Stimulated activated CD4-positive, alpha-beta T cell treated with anti-CD3 and anti-CD28 coated beads, Interleukin-12 subunit alpha, Interleukin-12 subunit beta, amount 100 ng/mL, for 24 hours (primary cell): ENCODE data around the gene ACACA.

Experiments
- DNase-seq, 2 experiments: peaks; one replicate each; pipeline ENCODE4 v3.0.0-alpha.2; 2020; ENCODE audit warnings: low read depth in 2 of 2

The ACACA gene

DNA sequence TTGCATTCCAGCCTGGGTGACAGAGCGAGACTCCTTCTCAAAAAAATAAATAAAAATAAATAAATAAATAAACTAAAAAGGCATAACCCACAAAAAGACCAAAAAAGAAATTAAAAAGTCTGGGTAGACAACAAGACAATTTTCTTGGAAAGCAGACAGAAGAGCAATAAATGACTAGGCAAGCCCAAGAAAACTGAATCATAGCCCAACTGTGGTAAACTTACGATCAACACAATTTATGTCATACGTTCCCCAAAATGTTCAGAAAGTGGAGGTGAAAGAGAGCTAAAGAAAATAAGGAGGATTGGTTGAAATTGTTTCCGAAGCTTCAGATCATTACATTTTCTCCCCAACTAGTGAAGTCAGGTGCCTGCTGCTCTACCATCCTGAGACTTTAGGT is 62.1 kb downstream of the ACACA start:
- no peak for DNase-seq

DNA sequence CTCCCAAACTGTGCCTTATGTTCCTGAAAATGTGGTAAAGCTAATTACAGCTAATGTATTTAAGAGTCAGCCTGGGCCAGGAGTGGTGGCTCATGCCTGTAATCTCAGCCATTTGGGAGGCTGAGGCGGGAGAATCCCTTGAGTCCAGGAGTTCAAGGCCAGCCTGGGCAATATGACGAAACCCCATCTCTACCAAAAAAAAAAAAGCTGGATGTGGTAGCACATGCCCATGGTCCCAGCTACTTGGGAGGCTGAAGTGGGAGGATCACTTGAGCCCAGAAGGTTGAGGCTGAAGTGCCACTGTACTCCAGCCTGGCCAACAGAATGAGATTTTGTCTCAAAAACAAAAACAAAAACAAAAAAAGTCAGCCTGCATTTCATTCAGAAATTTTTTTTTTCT is 64.0 kb downstream of the ACACA start:
- DNase-seq, result no peak

DNA sequence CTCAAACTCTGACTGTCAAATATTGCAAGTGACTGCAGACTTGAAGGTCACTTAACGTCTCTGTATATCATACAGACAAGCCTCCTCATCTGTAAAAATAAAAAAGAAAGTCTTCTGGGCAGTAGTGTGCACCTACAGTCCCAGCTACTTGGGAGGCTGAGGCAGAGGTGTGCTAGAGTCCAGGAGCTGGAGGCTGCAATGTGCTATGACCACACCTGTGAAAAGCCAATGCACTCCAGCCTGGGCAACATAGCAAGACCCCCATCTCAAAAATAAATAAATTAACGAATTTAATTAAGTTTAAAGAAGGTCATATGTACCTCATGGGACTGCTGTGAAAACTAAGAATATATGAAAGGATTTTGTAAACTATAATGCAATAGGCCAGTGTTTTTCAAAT is 65.8 kb downstream of the ACACA start:
- DNase-seq, result no peak

DNA sequence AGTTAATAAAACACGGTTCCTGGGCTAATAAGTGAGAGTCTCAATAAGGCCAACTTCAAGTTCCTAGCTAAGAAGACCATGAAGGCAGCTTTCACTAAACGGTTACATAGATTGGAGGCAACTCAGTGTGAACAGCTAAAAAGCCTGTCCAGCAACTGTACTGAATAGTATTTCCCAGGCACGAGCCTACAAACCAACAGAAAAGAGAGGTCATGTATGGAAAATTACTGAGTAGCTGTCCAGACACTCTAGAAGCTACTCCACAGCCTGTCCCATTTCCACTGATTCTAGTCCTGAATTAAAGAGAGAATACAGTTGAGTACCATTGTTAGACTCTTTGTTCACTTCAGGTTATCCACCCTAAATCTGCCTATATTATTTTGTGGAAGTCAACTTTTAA is 67.3 kb downstream of the ACACA start:
- DNase-seq, result no peak

DNA sequence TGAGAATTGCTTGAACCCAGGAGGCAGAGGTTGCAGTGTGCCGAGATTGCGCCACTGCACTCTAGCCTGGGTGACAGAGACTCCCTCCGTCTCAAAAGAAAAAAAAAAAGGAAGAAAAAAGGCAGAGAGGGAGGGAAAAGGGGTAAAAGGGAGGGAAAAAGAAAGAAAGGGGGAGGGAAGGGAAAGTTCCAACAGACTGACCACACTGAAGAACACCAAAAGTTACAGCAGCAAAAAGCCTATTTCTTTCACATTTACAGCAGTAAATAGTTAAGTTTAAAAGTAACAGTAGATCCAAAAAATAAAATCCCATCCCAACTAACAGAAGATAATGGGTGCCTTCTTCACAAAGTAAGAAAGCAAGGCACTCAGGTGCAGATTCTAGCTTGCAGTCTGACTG is 67.8 kb downstream of the ACACA start:
- DNase-seq, result no peak

DNA sequence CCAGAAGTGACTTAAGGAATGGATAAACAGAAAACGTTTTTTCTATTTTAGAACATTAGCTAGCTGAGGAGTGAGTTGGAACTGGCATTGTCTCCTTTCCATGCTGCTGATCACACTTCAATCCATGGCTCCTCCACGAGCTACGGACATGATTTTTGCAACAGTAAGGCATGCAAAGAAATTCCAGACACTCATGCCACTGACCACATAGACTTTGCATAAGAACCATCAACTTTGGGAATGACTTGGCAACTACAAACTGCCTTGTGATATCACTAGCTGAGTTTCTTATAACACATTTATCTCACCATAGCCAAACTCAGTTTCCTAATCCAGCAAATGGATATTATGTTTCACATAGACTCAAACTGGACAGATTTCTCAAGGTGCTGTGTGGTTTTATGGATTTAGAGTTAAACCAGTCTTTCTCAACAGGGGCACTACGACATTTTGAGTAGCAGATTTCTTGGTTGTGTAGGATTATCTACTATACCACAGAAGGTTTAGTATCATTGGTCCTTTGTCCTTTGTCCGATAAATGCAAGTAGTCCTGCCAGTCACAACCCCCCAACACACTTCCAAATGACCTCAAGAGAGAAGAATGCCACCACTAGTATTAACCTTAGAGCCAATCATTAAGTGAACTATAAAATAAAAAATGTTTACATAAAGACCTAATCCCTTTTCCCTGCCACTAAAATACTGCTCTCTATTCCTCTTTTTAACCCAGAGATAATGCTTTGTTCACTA is 79.1 kb downstream of the ACACA start:
- no peak for DNase-seq

DNA sequence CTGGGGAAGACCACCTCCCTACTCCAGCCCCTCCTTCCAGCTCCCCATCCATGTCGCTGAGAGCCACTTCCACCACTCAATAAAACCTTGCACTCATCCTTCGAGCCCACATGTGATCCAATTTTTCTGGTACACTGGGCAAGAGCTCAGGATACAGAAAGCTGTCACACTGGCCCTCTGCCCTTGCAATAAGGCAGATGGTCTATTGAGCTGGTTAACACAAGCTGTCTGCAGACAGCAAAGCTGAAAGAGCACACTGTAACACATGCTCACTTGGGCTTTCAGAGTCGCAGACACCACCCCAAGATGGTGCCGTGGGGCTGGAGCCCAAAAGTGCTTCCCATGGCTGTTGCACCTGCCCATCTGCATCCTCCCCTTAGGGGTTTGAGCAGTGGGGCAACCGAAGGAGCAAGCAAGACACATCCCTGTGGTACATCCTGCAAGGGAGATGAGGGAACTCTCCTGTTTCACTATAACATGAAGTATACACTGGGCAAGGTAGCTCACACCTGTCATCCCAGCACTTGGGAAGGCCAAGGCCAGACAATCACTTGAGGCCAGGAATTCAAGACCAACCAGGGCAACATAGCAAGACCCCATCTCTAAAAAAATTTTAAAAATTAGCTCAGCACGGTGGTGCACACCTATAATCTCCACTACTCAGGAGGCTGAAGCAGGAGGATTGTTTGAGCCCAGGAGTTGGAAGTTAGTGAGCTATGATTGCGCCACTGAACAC is 83.6 kb downstream of the ACACA start:
- no peak for DNase-seq

DNA sequence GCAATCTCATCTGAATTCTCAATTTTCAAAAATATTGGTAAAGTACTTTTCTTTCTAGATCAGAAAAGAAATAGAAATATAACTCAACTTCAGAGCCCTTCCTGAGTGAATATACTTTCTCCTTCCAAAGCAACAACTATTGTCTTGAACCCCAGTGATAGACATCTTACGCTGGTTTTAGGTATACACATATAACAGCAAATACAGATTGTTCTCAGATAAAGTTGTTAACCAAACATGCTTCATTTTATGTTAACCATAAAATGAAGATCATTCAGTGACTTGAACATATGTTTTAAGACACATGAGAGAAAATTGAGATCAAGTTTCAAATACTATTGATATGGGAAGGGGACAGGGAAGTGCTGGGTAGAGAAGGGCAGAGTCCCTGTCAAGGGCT is 84.5 kb downstream of the ACACA start:
- DNase-seq, result no peak

DNA sequence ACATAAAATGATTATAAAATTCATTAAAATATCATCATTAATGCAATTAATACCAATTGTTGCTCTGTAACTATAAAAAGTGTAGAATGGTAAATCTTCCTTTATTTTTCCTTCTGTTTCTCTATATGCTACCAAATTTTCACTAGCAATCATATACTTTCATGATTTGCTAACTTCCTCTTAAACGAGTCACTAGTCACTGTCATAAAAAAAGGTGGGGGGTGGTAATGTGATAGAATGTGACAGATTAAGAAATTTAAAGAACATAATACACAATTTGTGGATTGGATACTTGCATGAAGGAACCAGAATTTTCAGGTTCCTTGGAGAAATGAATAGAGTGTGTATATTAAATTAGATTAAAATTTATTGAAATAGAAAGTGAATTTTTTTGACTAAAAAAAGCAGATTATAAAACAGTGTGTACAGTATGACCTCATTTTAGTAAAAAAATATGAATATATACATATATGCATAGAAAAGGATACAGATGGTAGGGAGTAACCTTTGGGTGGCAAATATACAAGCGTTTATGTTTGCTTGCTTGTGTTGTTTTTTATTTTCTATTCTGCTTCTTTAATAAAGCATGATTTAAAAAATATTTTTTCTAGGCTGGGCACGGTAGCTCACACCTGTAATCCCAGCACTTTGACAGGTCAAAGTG is 87.6 kb downstream of the ACACA start:
- no peak for DNase-seq

DNA sequence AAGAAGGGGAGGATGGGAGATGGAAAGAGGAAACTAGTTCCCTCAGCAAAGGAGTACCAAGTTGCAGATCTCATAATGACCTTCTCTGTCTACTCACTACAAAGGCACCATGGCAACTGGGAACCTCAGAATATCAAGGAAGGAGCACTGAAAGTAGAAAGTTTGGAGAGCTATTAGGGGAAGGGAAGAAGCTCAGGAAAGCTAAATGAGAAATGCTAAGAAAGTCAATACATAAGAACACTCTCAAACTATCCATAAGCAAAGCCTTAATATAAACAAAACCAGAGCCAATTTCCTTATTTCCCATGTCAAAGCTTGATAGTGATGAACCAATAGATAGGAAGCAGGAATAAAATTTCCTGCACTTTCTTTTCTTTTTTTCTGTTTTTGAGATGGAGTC is 88.8 kb downstream of the ACACA start:
- no peak for DNase-seq

DNA sequence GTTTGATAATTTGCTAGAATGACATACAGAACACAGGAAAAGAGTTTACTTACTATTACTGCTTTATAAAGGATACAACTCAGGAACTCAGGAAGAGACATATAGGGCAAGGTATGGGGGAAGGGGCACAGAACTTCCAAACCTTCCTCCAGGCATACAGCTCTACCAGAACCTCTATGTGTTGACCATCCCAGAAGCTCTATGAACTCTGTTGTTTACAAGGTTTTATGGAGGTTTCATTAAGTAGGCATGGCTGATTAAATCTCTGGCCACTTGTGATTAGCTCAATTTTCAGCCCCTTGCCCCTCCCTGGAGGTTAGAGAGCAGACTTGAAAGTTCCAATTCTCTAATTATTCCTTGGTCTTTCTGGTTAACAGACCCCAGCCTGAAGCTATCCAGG is 91.0 kb downstream of the ACACA start:
- no peak for DNase-seq

DNA sequence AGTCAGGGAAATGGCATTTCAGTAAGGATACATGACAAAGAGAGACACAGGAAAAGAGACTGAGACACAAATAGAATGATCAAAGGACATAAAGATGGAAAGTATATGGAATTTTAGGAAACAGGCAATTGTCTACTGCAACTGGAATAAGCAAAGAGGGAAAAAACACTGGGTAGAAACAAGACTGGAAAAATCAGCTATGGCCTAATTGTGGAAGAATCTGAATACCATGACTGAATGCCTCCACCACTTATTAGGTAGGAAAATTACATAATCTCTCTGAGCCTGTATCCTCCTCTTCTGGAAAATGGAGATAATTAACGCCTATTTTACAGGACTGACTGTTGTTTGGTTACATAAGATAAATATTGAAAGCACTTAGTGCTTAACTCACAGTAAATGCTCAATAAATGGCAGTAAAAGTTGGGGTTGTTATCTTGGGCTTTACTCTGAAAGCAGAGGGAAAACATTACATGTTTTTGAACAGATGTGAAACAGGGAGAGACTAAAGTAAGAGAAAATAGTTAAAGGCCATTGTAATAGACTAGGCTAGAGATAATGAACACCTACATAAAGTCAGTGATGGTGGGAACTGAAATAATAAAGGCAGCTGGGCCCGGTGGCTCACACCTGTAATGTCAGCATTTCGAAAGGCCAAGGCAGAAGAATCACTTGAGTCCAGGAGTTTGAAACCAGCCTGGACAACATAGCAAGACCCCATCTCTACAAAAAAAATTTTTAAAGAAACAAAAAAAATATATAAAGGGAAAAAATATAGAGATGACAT is 94.3 kb downstream of the ACACA start:
- DNase-seq, result no peak

DNA sequence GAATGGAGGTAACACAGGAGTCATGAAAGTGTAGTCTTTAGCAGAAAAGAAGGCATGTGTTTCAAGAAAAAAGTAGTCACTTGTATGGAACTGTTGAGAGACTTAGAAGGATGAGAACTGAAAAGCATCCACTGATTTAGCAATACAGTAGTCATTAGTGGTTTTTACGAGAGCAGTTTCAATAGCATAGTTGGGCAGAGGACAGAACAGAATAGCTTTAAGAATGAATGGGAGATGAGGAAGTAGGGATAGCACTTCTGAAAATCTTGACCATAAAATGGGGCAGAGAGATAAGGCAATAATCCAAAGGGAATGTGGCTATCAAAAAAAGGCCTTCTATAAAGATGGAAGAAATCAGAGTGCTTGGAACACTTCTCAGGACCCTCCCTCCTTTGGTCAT is 95.7 kb downstream of the ACACA start:
- no peak for DNase-seq

DNA sequence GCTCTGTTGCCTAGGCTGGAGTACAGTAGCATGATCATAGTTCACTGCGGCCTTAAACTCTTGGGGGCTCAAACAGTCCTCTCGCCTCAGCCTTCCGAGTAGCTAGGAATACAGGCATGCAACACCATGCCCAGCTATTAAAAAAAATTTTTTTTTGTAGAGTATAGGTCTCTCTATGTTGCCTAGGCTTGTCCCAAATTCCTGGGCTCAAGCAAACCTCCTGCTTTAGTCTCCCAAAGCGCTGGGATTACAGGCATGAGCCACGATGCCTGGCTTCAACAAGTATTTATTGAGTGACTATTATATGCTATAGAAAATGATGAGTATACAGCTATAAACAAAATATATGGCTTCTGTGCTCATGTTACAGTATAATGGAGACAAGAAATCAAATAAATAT is 97.6 kb downstream of the ACACA start:
- DNase-seq, result no peak

DNA sequence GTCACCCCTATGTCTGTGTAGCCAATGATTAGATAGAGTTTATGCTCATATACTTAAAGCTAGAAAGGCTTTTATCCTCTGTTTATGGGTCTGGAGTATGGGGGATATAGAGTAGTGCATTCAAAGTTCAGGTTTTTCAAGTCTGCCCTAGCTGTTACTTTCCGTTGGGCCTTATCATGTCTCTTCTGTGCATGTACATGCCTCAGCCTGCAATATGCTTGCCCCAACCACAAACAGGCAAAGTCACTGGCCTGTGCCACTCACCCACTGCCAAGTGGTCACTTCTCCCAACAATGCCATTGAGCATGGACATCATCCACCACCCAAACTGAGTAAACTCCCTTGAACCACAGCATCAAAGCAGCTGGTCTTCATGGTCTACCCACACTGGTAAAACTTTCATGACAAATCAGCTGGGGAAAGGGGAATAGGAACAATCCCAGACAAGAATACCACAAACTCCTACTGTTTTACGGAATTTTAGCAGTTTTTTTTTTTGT is 101.2 kb downstream of the ACACA start:
- no peak for DNase-seq

DNA sequence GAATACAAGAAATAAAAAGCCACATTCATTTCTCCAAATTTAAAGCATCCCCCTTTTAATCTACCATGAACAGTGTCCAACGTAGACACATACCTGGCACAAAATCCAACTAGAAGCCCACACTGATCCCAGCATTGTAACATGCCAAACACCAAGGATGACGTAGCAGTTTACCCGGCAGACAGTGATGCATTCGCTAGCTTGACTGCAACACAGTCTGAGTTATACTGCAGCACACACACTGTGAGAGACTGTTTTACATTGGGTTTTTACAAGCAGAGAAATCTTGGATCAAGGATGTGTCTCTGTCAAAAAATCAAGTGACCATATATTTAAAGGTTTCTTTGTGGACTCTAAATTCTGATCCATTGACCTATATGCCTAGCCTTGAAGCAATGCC is 105.3 kb downstream of the ACACA start:
- no peak for DNase-seq

DNA sequence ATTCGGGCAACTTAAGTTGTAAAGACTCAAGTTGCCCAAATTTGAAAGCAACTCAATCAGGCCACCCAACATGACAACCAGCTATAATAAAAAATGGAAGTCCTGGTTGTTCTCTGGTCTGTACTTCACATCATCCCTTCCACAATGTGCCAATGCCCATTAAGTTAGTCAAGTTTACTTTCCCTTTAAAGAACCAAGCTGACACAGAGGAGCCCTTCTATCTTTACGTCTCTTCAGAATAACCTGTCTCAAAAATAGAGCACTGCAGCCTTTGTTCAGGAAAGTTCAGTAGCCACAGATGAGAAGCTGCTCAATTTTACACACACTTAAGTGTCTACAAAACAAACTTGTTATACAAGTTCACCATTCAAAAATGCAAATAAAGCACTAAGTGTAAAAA is 106.0 kb downstream of the ACACA start:
- no peak for DNase-seq

DNA sequence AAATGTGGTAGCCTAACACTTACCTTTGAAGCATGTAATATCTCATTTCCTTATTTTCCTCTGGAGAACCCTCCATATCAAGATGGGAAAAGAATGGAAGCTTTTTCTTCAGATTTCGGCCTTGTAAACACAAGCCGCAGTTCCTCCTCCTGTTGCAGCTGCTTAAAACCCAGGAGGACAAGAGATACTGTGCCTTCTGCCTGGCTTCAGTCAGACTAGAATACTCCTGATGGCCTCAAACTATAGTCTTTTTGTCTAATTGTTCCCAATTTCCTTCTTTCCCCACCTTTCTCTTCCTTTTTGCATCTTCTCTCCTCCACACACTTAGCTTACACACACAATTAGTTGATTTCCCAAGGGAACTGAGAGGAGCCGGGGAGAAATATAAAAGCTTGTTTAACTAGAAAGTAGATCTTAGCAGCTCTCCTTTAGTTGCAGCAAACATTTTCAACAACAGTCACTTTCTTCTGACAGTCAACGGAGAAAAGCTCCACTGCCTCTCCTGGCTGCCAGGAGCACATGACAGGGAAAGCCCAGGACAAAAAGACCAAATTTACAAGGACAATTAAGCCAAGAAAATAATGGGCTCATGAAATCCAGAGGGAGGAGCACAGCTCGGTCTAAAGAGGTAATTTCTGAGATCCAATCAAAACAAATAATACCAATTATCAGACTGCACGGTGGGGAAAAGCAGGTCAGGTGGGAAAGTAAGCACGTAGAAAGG is 107.2 kb downstream of the ACACA start:
- no peak for DNase-seq

DNA sequence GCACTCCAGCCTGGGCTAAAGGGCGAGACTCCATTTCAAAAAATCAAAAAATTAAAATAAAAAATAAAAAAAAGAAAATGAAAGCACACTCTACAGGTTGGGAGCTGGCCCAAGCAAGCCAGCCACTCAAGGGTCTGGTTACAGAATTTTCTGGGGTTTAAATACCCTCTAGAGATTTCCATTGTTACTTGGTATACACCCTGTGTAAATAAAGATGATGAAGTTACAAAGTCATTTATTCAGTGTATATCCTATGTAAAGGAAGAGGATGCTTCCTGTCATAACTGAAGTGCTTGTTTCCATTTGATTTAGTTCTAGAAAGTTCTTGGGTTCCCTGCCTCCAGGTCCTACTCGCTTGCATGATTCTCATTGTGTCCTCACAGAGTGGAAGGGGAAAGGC is 110.7 kb downstream of the ACACA start:
- no peak for DNase-seq

DNA sequence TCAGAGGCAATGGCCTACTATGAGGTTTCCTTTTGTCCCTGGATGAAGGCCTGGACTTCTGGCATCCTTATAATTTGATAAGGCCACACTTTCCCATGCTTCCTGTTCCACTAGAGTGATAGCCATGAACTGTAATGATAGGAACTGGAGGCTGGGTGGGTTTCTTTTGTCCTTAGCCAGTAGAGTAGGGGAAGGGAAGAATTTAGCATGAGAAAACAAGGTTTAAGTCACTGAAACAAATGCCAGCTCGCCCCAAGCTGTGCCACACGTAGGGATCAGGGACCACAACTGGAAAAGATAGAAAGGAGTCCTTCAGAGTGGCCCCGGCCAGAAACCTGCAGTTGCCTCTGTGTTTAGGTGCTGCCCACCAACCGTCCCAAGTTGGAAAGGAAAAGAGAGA is 111.7 kb downstream of the ACACA start:
- no peak for DNase-seq

DNA sequence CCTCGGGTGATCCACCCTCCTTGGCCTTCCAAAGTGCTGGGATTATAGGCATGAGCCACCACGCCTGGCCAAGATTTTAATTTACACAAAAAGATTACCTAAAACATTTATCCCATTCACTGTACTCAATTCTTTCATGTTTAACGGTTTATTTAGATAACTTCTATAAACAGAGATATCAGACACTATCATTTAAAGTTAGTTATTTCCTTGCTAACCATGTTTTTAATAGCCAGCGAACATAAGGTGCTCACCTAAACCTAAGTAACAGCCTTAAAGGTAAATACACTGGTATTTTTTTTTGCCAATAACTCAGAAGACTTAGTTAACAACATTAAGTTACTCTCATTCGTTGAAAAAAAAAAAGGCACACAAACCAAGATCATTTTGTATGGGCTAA is 112.9 kb downstream of the ACACA start:
- no peak for DNase-seq
